GM19395 (cell line): Measurements from ENCODE around the gene EML2.
"Not testable (repeated sequence)": the region's sequence is repeated elsewhere in the genome, so short reads cannot be mapped to it uniquely, and the experiment has no call there.

Source experiments
- ATAC-seq: cut with Tn5 transposase; IDR thresholded peaks from one replicate; pipeline ENCODE4 v1.9.1; 2021; ENCODE audit warnings: mild to moderate bottlenecking, moderate library complexity; ENCODE audit not compliant: unreplicated experiment

Gene EML2

GRCh38 chr19:45615795-45616703, 23.1 kb downstream of the EML2 start:
- no peak for ATAC-seq

DNA sequence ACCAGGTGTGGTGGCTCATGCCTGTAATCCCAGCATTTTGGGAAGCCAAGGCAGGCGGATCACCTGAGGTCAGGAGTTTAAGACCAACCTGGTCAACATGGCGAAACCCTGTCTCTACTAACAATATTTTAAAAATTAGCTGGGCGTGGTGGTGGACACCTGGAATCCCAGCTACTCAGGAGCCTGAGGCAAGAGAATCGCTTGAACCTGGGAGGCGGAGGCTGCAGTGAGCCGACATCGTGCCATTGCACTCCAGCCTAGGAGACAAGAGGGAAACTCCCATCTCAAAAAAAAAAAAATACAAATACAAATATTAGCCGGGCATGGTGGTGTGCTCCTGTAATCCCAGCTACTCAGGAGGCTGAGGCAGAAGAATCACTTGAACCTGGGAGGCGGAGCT, 24.1 kb downstream of the EML2 start:
- ATAC-seq: not testable (repeated sequence)

DNA sequence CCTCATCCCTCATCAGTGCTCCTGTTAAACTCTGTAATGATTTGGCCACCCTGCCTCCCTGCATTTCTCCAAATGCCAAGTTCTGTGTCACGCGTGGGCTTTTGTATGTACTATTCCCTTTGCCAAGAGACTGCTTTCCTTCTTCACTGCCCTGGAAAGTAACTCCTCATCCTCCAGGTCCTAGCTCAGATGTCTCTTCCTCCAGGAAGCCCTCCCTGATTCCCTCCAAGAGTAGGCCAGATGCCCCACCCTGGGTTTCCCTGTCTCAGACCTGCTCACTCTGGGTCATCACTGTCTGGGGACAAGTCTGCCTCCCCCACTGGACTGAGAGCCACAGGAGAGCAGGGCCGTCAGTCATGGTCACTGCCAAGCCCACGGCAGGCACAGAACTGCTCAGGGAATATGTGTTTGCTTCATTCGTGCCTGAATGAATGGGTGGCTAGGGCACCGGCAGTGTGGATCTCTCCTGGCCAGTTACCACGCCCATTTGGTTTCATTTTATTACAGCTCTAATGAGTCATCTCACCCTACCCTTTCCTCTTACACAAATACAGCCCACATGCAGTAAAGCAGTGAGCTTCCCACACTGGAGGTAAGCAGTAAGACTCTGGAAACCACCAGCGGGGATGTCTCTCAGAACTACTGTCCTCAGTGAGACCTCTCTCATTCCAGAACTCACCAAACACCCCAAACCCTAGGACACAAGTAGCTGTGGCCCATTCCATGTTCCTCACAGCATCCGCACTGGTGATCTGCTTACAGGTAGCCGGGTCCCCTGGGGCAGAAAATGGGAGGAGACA, 25.1 kb downstream of the EML2 start:
- no peak for ATAC-seq

DNA sequence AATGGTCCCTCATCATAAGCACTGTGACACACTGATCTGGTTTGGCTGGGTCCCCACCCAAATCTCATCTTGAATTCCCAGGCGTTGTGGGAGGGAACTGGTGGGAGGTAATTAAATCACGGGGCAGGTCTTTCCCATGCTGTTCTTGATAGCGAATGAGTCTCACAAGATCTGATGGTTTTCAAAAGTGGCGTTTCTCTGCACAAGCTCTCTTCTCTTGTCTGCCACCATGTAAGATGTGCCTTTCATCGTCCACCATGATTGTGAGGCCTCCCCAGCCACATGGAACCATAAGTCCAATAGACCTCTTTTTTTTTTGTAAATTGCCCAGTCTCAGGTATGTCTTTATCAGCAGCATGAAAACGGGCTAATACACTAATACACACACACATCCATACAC, 30.2 kb downstream of the EML2 start:
- no peak for ATAC-seq

DNA sequence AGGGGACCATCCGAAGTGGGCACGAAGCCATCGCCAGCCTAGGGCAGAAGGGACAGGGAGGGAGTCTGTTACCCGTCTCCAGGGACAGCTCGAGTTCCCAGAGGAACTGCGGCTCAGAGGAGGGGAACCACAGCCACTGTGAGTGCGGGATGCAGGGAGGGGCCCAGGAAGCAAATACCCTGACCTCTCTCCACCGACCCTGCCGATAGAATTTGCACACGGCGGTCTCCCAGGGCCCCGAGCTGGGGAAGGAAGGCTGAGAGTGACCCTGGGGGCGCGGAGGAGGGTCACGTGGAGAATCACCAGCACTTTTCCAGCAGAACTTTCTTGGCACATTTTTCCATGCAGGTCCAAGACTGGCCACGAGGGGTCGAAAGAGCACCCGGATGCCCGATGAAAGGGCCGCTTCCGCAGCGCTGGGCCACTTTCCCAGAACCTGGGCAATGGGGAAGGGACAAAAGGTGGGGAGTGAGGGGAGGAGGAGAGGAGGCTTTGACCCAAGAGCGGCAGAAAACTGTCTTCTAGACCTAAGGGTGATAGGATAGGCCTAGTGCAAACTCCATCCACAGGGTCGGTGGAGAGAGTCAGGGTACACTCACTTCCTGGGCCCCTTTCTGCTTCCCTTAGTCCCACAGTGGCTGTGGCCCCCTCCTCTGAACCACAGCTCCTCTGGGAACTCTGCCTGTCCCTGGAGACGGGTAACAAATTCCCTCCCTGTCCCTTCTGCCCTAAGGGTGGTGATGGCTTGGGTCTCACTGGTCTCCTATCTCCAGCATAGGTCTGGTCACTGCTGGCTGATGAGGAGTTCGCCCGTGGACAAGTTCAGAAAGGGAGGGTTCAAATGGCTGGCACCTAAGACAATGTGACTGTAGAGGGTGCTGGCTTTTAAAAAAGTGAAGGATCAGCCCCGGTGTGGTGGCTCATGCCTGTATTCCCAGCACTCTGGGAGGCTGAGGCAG, 31.8 kb downstream of the EML2 start:
- no peak for ATAC-seq

GRCh38 chr19:45601524-45602374, 37.4 kb downstream of the EML2 start, which contains the start of gene GPR4:
Gene GPR4, minus strand, starts transcription at chr19:45602212. Its CDS starts 10,346 bp downstream, at chr19:45591866.
- no peak for ATAC-seq

- no peak for ATAC-seq
Measured at GRCh38 chr19:45601115-45601514, 38.1 kb downstream of the EML2 start.

DNA sequence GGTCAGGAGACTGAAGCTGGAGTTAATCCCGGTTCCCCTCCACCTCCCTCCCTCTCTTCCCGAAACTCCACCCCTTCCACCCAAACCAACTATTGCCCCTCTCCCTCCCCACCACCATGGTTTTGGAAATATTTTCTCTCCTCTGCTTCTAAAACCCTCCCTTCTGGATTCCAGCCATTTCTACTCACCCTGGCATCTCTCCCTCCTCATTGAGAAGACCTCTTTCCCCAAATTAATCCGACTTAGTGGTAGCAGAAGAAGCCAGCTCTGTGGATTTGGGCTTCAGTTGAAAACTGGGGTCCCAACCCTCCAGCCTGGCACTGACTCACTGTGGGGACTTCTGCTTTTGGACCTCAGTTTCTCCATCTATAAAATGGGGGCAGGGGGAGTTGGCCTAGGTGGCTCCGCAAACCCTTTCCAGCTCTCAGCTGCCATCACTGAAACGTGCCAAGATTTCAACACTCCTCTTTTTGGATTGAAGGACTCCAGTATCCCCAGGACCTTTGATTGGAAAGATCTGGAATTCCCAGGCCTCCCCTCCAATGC, 38.8 kb downstream of the EML2 start:
- ATAC-seq: no peak

DNA sequence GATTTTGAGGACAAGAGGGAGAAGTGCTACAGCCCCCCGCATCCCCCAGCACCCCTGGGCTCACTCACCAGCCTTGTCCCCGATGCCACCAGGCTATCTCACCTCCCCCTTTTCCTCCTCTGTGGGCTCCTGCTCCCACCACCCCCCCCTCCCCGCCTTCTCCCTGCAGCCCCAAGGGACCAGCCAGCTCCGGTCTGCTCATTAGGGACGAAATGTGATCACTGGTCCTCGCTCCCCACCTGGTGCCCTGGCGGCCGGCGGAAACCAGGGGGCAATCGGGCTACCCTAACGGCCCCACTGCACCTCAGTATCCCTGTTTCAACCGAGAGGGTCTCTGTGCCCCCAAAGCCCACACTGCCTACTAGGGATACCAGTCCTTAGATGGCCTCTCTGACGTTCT, 39.9 kb downstream of the EML2 start:
- ATAC-seq: no peak

- ATAC-seq: no peak
Measured at GRCh38 chr19:45598267-45599001, 40.8 kb downstream of the EML2 start.

DNA sequence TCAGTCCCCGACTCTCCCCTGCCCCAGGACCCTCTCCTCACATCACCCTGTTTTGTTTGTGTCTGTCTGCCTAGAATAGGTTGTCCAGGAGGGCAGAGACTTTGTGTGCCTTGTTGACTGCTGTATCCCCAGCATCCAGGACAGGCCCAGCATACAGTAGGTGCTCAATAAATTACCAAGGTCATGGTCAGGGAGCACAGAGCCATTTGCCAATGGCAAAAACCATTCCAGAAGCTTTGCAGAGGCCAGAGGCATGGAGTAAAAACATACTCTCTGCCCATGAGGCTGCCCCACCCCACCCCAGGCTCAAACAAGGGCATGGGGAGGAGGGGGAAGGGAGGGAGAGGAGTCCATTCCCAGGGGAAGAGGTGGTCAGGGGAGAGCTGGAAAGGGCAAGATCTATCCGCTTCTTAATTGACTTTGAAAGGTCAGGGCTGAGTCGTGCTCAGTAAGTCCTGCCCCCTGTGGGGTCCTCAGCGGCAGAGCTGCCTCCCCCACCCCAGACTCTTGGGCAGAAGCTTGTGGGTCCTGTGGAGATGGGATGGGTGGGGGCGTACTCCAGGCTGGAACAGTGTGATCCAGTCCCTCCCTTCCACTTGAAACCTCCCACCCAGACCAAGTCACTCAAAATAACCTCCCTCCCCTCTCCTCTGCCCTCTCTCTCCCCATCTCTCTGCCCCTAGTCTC, 41.6 kb downstream of the EML2 start:
- no peak for ATAC-seq

- no peak for ATAC-seq
Measured at GRCh38 chr19:45595814-45596213, 43.4 kb downstream of the EML2 start.

DNA sequence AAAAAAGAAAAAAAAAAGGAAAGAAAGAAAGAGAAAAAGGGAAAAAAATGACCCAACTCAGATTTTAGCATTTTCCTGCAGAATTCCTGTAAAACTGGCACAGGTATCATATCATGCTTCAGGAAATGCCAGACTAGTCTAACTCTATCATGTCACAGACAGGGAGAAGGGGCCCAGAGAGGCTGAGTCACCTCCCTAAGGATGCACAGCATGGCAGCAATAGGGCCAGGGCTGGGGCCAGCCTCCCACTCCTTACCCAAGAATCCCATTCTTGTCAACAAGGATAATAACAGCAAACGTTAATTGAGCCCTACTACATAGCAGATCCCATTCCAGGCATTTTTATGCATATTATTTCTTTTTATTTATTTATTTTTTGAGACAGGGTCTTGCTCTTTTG, 45.7 kb downstream of the EML2 start:
- ATAC-seq: no peak

GRCh38 chr19:45592366-45592765, 46.8 kb downstream of the EML2 start:
- ATAC-seq: no peak

DNA sequence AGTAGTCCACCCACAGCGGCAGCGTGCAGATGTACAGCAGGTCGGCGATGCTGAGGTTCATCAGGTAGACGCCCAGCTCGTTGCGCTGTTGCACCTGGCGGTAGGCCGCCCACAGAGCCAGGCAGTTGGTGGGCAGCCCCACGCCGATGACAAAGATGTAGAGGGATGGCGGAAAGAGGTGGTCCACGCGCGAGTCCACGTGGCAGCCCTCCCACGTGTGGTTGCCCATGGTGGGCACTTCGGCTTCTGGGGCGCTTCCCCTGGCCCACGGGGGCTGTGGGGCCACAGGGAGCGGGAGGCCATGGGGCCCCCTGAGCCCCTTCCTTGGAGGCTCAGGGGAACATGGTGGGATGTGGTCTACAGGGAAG, 47.6 kb downstream of the EML2 start:
- no peak for ATAC-seq

DNA sequence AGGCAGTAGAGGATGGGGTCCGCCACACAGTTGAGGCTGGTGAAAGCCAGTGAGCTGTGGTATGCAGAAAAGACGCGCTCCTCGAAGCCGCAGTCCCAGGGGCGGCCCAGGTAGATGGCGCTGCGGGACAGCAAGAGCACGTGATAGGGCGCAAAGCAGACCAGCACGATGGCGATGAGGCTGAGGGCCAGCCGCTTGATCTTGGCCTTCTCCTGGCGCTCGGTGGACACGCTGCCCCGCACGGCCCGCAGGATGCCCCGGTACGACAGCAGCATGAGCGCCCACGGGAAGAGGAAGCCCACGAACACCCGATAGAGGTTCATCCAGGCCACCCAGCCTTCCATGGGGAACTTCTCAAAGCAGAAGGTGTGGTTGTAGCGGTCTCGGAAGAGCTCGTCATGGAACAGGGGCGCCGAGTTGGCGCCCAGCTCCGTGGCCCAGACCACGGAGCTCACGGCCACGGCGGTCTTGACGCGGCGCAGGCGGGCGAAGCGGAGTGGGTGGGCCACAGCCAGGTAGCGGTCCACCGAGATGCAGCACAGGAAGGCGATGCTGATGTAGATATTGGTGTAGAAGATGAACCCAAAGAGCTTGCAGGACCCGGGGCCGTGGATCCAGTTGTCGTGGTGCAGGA, 48.1 kb downstream of the EML2 start:
- no peak for ATAC-seq

GRCh38 chr19:45590300-45591003, 48.7 kb downstream of the EML2 start:
- no peak for ATAC-seq
